HCT116 (cell line): ENCODE measurements around the gene RCAN3. TPM values are rescaled to one million over a fixed set of nuclear protein-coding genes. Genes with fewer than 3 reads are reported as not detected.

Experiments
- ATAC-seq: fragments of 200-7000 bp; cut with Tn5 transposase; 2 replicates; pipeline ENCODE4 v1.9.1; 2020; ENCODE audit warnings: mild to moderate bottlenecking, moderate library complexity
- BruUV-seq: library from RNA; stranded (reverse); fragments of 400-500 nt; replicated peaks from 2 replicates; lab custom pipeline; 2021; lab: Mats Ljungman, UMichigan
- CTCF ChIA-PET: fragments of 300-600 bp; sonication (Branson Sonifier 250); formaldehyde crosslinking; loops from one replicate; lab custom pipeline; 2021; ENCODE audit warnings: antibody characterized with exemption; lab: Charles Lee
- POLR2A ChIA-PET: fragments of 300-600, 350-600 bp; sonication (Branson Sonifier 250); formaldehyde crosslinking; loops from one replicate; lab custom pipeline; 2021; ENCODE audit warnings: antibody characterized with exemption; lab: Charles Lee
- RAD21 ChIA-PET, 2 experiments: fragments of 300-600 bp; sonication (Branson Sonifier 250); formaldehyde crosslinking; loops; one replicate each; lab custom pipeline; 2023; ENCODE audit warnings: low total read pairs in 2 of 2; ENCODE audit not compliant: uncharacterized antibody in 2 of 2, unreplicated experiment in 2 of 2, low non-redundant PET in 1 of 2; lab: Charles Lee
- DNase-seq: peaks from one replicate; pipeline ENCODE4 v3.0.0-alpha.2; 2010; ENCODE audit warnings: low read depth, low spot score
- H2AFZ ChIP-seq: fragments of 200-600 bp; shearing (Covaris generic), sonication (generic); 2 replicates; pipeline ENCODE4 v1.6.1; 2017; ENCODE audit warnings: low read depth, mixed run types, mixed read lengths, antibody characterized with exemption, low read length; ENCODE audit not compliant: poor library complexity, severe bottlenecking
- H3K27ac ChIP-seq: 2 replicates; pipeline ENCODE4 v1.5.1; 2012; ENCODE audit warnings: low read depth, low read length
- H3K27me3 ChIP-seq: fragments of 200-600 bp; sonication (generic); 2 replicates; pipeline ENCODE4 v1.6.1; 2016; ENCODE audit warnings: mixed run types, low read length, mixed read lengths; ENCODE audit not compliant: insufficient read depth
- H3K36me3 ChIP-seq, 2 experiments: fragments of 200-500 bp in 1 of 2; fragments of 200-600 bp in 1 of 2; sonication (Bioruptor generic) in 1 of 2; sonication (generic) in 1 of 2; 2 replicates each; pipeline versions ENCODE4 v1.5.1 to v1.6.1; 2014 to 2016; ENCODE audit warnings: low read length in 2 of 2, inconsistent platforms in 1 of 2, mixed read lengths in 1 of 2, mixed run types in 1 of 2; ENCODE audit not compliant: insufficient read depth in 2 of 2, control insufficient read depth in 1 of 2
- H3K4me1 ChIP-seq, 2 experiments: fragments of 200-600 bp in 1 of 2; sonication (generic) in 1 of 2; 2 replicates each; pipeline versions ENCODE4 v1.5.1 to v1.6.1; 2012 to 2017; ENCODE audit warnings: low read length in 2 of 2, inconsistent platforms in 1 of 2, mild to moderate bottlenecking in 1 of 2, mixed read lengths in 1 of 2, mixed run types in 1 of 2, moderate library complexity in 1 of 2; ENCODE audit not compliant: insufficient read depth in 2 of 2, control insufficient read depth in 1 of 2
- H3K4me2 ChIP-seq: fragments of 200-600 bp; sonication (generic); 2 replicates; pipeline ENCODE4 v1.6.1; 2017; ENCODE audit warnings: mixed run types, low read length, mixed read lengths
- H3K4me3 ChIP-seq, 2 experiments: fragments of 200-600 bp in 1 of 2; sonication (generic) in 1 of 2; replicated peaks in 1 of 2; 2 replicates each; pipeline ENCODE4 v1.5.1; 2011 to 2016; ENCODE audit warnings: low read length in 2 of 2, control low read depth in 1 of 2, low read depth in 1 of 2, mild to moderate bottlenecking in 1 of 2, mixed read lengths in 1 of 2, mixed run types in 1 of 2
- H3K79me2 ChIP-seq: fragments of 200-600 bp; sonication (generic); 2 replicates; pipeline ENCODE4 v1.6.1; 2017; ENCODE audit warnings: mild to moderate bottlenecking, mixed run types, low read length, moderate library complexity, mixed read lengths; ENCODE audit not compliant: insufficient read depth
- H3K9ac ChIP-seq: fragments of 200-600 bp; sonication (generic); 2 replicates; pipeline ENCODE4 v1.6.1; 2016; ENCODE audit warnings: low read length, mixed read lengths
- H3K9me2 ChIP-seq: fragments of 200-600 bp; sonication (generic), shearing (Covaris generic); 2 replicates; pipeline ENCODE4 v1.6.1; 2017; ENCODE audit warnings: mixed run types, mild to moderate bottlenecking, moderate library complexity; ENCODE audit not compliant: insufficient read depth
- H3K9me3 ChIP-seq, 2 experiments: fragments of 200-500 bp in 1 of 2; fragments of 200-600 bp in 1 of 2; sonication (Bioruptor generic) in 1 of 2; sonication (generic) in 1 of 2; 2 replicates each; pipeline ENCODE4 v1.6.1; 2014 to 2017; ENCODE audit warnings: low read length in 2 of 2, mixed read lengths in 2 of 2, inconsistent platforms in 1 of 2, low read depth in 1 of 2, mild to moderate bottlenecking in 1 of 2, mixed run types in 1 of 2, moderate library complexity in 1 of 2; ENCODE audit not compliant: control insufficient read depth in 1 of 2, insufficient read depth in 1 of 2
- H4K20me1 ChIP-seq: fragments of 200-600 bp; sonication (generic), shearing (Covaris generic); 2 replicates; pipeline ENCODE4 v1.6.1; 2017; ENCODE audit warnings: mixed run types, mild to moderate bottlenecking, moderate library complexity; ENCODE audit not compliant: insufficient read depth
- CBX3 ChIP-seq: IDR thresholded peaks from 2 replicates; pipeline ENCODE4 v1.6.1; 2012; ENCODE audit warnings: low read depth
- CEBPB ChIP-seq: IDR thresholded peaks from 2 replicates; pipeline ENCODE4 v1.6.1; 2012; ENCODE audit warnings: low read depth
- EGR1 ChIP-seq: IDR thresholded peaks from 2 replicates; pipeline ENCODE4 v1.6.1; 2012; ENCODE audit warnings: low read depth
- ELF1 ChIP-seq: IDR thresholded peaks from 2 replicates; pipeline ENCODE4 v1.6.1; 2012; ENCODE audit warnings: low read depth, borderline replicate concordance
- EZH2 ChIP-seq: fragments of 200-600 bp; sonication (generic); IDR thresholded peaks from 2 replicates; pipeline ENCODE4 v1.6.1; 2017; ENCODE audit warnings: antibody characterized with exemption, mixed run types
- EZH2phosphoT487 ChIP-seq: fragments of 200-600 bp; IDR thresholded peaks from 2 replicates; pipeline ENCODE4 v1.6.1; 2018; ENCODE audit warnings: antibody characterized with exemption, borderline replicate concordance
- FOSL1 ChIP-seq: IDR thresholded peaks from 2 replicates; pipeline ENCODE4 v1.6.1; 2012; ENCODE audit warnings: low read depth
- JUND ChIP-seq: IDR thresholded peaks from 2 replicates; pipeline ENCODE4 v1.6.1; 2012
- POLR2A ChIP-seq: IDR thresholded peaks from 2 replicates; pipeline ENCODE4 v1.7.0; 2011; ENCODE audit warnings: borderline replicate concordance; ENCODE audit not compliant: insufficient read depth, insufficient read length; ENCODE audit errors: extremely low read depth
- POLR2AphosphoS5 ChIP-seq: IDR thresholded peaks from 2 replicates; pipeline ENCODE4 v1.6.1; 2011; ENCODE audit warnings: mild to moderate bottlenecking, low read depth, low read length, moderate library complexity
- RAD21 ChIP-seq: IDR thresholded peaks from 2 replicates; pipeline ENCODE4 v1.6.1; 2012; ENCODE audit warnings: low read depth, mild to moderate bottlenecking
- SIN3A ChIP-seq: IDR thresholded peaks from 2 replicates; pipeline ENCODE4 v1.6.1; 2012; ENCODE audit warnings: low read depth
- SP1 ChIP-seq: IDR thresholded peaks from 2 replicates; pipeline ENCODE4 v1.6.1; 2012; ENCODE audit warnings: low read depth
- SRF ChIP-seq: IDR thresholded peaks from 2 replicates; pipeline ENCODE4 v1.6.1; 2012; ENCODE audit warnings: low read depth
- TCF7L2 ChIP-seq: IDR thresholded peaks from 2 replicates; pipeline ENCODE4 v1.7.0; 2011; ENCODE audit warnings: borderline replicate concordance, inconsistent platforms; ENCODE audit not compliant: insufficient read depth, insufficient read length; ENCODE audit errors: extremely low read depth
- YY1 ChIP-seq: IDR thresholded peaks from 2 replicates; pipeline ENCODE4 v1.6.1; 2011; ENCODE audit warnings: low read length, low read depth, moderate library complexity, mild to moderate bottlenecking; ENCODE audit not compliant: insufficient replicate concordance; ENCODE audit errors: extremely low read depth
- ZNF274 ChIP-seq: fragments of 200-500 bp; sonication (Bioruptor generic); IDR thresholded peaks from 2 replicates; pipeline ENCODE4 v1.6.1; 2014; ENCODE audit warnings: mild to moderate bottlenecking, low read depth, low read length, inconsistent platforms
- intact Hi-C: fragments of 100-400 bp; cut with micrococcal nuclease; formaldehyde crosslinking; loops from 2 replicates; pipeline ENCODE4 v1.10.0; 2022
- total RNA-seq: library from RNA; stranded (reverse); gene quantifications from one replicate; pipeline ENCODE4 v1.2.1, GENCODE V29; 2021; ENCODE audit not compliant: unreplicated experiment
- TF ChIP-seq, protein P1 (sequence below): IDR thresholded peaks from 2 replicates; pipeline ENCODE4 v1.6.1; 2012
- TF ChIP-seq, protein P2 (sequence below): IDR thresholded peaks from 2 replicates; pipeline ENCODE4 v1.6.1; 2012; ENCODE audit warnings: low read depth
- TF ChIP-seq, protein P3 (sequence below): IDR thresholded peaks from 2 replicates; pipeline ENCODE4 v1.6.1; 2012
- TF ChIP-seq, protein P4 (sequence below): IDR thresholded peaks from 2 replicates; pipeline ENCODE4 v1.6.1; 2011; ENCODE audit warnings: mild to moderate bottlenecking, low read length, moderate library complexity; ENCODE audit not compliant: insufficient replicate concordance; ENCODE audit errors: extremely low read depth
- TF ChIP-seq, protein P5 (sequence below), 3 experiments: fragments of 200-600 bp in 1 of 3; sonication (generic) in 1 of 3; IDR thresholded peaks in 2 of 3; conservative IDR thresholded peaks in 1 of 3; 2 replicates each; pipeline ENCODE4 v1.5.1; 2012 to 2017; ENCODE audit warnings: low read depth in 2 of 3, low read length in 2 of 3, antibody characterized with exemption in 1 of 3, borderline replicate concordance in 1 of 3, control low read depth in 1 of 3, mild to moderate bottlenecking in 1 of 3, mixed read lengths in 1 of 3, mixed run types in 1 of 3, moderate library complexity in 1 of 3; ENCODE audit not compliant: insufficient read depth in 1 of 3

RCAN3 gene
- total RNA-seq, 1 experiment from 2014 or later: 13.3 TPM

DNA sequence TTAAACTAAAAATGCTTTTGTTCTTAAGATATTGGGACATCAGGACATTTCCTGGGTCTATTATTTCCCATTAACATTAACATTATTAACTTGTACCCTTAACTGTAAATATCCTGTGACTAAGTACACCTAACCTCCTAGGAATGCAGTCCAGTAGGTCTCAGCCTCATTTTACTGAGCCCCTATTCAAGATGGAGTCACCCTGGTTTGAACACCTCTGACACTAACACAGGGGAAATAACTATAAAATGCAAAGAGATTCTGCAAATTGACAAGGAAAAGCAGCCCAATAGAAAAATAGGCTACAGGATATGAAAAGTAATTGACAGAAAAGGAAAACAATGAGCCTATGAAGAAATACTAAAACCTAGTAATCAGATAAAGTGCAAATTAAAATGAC, 41.6 kb downstream of the RCAN3 start:
- no TSS peak for BruUV-seq
- no peak overlapping the region for H3K9ac ChIP-seq
- TF ChIP-seq, protein P1, sequence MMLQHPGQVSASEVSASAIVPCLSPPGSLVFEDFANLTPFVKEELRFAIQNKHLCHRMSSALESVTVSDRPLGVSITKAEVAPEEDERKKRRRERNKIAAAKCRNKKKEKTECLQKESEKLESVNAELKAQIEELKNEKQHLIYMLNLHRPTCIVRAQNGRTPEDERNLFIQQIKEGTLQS: no peak
- TF ChIP-seq ZNF274 (no peak), YY1 (no peak), POLR2AphosphoS5 (no peak), JUND (no peak), FOSL1 (peak; percentile 31; the same call in 1 of the 2 replicates), POLR2A (no peak), SP1 (0 out of 2 replicates have a peak, but pooled peaks have one; percentile 31), TCF7L2 (no peak), EZH2 (no peak), SRF (no peak), EGR1 (no peak), CBX3 (peak; percentile 28; the same call in 1 of the 2 replicates), SIN3A (no peak), ELF1 (no peak), EZH2phosphoT487 (no peak), RAD21 (no peak), CEBPB (no peak; the same call in 1 of the 2 replicates)
- TF ChIP-seq, protein P2, sequence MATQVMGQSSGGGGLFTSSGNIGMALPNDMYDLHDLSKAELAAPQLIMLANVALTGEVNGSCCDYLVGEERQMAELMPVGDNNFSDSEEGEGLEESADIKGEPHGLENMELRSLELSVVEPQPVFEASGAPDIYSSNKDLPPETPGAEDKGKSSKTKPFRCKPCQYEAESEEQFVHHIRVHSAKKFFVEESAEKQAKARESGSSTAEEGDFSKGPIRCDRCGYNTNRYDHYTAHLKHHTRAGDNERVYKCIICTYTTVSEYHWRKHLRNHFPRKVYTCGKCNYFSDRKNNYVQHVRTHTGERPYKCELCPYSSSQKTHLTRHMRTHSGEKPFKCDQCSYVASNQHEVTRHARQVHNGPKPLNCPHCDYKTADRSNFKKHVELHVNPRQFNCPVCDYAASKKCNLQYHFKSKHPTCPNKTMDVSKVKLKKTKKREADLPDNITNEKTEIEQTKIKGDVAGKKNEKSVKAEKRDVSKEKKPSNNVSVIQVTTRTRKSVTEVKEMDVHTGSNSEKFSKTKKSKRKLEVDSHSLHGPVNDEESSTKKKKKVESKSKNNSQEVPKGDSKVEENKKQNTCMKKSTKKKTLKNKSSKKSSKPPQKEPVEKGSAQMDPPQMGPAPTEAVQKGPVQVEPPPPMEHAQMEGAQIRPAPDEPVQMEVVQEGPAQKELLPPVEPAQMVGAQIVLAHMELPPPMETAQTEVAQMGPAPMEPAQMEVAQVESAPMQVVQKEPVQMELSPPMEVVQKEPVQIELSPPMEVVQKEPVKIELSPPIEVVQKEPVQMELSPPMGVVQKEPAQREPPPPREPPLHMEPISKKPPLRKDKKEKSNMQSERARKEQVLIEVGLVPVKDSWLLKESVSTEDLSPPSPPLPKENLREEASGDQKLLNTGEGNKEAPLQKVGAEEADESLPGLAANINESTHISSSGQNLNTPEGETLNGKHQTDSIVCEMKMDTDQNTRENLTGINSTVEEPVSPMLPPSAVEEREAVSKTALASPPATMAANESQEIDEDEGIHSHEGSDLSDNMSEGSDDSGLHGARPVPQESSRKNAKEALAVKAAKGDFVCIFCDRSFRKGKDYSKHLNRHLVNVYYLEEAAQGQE: no peak
- TF ChIP-seq, protein P3, sequence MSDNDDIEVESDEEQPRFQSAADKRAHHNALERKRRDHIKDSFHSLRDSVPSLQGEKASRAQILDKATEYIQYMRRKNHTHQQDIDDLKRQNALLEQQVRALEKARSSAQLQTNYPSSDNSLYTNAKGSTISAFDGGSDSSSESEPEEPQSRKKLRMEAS: no peak
- TF ChIP-seq, protein P4, sequence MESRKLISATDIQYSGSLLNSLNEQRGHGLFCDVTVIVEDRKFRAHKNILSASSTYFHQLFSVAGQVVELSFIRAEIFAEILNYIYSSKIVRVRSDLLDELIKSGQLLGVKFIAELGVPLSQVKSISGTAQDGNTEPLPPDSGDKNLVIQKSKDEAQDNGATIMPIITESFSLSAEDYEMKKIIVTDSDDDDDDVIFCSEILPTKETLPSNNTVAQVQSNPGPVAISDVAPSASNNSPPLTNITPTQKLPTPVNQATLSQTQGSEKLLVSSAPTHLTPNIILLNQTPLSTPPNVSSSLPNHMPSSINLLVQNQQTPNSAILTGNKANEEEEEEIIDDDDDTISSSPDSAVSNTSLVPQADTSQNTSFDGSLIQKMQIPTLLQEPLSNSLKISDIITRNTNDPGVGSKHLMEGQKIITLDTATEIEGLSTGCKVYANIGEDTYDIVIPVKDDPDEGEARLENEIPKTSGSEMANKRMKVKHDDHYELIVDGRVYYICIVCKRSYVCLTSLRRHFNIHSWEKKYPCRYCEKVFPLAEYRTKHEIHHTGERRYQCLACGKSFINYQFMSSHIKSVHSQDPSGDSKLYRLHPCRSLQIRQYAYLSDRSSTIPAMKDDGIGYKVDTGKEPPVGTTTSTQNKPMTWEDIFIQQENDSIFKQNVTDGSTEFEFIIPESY: no peak
- TF ChIP-seq, protein P5, sequence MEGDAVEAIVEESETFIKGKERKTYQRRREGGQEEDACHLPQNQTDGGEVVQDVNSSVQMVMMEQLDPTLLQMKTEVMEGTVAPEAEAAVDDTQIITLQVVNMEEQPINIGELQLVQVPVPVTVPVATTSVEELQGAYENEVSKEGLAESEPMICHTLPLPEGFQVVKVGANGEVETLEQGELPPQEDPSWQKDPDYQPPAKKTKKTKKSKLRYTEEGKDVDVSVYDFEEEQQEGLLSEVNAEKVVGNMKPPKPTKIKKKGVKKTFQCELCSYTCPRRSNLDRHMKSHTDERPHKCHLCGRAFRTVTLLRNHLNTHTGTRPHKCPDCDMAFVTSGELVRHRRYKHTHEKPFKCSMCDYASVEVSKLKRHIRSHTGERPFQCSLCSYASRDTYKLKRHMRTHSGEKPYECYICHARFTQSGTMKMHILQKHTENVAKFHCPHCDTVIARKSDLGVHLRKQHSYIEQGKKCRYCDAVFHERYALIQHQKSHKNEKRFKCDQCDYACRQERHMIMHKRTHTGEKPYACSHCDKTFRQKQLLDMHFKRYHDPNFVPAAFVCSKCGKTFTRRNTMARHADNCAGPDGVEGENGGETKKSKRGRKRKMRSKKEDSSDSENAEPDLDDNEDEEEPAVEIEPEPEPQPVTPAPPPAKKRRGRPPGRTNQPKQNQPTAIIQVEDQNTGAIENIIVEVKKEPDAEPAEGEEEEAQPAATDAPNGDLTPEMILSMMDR (IDR thresholded peaks at IDR 0.05 in 2 of 3, conservative IDR thresholded peaks at IDR 0.05 in 1 of 3; ENCODE audit: borderline replicate concordance in 1 of 3, insufficient read depth in 1 of 3, low read depth in 2 of 3, low read length in 2 of 3): no peak
- peaks cover 17 to 36% of the 10 kb centered on the region in 2 experiments for H3K4me1 ChIP-seq
- DNase-seq (no peak), ATAC-seq (no peak)
- POLR2A ChIA-PET: no interaction called here
- H2AFZ ChIP-seq: peak overlapping the region; percentile 44
- no peak overlapping the region for H3K4me3 ChIP-seq
- H3K9me2 ChIP-seq: no peaks in the 10 kb centered on the region
- no peaks in the 10 kb centered on the region for H4K20me1 ChIP-seq
- no peaks in the 10 kb centered on the region for H3K36me3 ChIP-seq
- CTCF ChIA-PET: no interaction called here
- intact Hi-C loops: no loop called here
- no peaks in the 10 kb centered on the region for H3K9me3 ChIP-seq
- peak overlapping the region; percentile 14; the same call in 1 of the 2 replicates for H3K4me2 ChIP-seq
- no peaks in the 10 kb centered on the region for H3K79me2 ChIP-seq
- no peak overlapping the region for H3K27ac ChIP-seq
- RAD21 ChIA-PET: no interaction called here
- H3K27me3 ChIP-seq: no peaks in the 10 kb centered on the region
